Measurements from ENCODE around the gene LRRC7.

LRRC7 gene

GRCh38 chr1:69765951-69766350 lies 198.2 kb downstream of the LRRC7 start:
- 50% methylated on average over 2 of the region's 2 CpGs; no CpG with 5 or more reads in 1 of the 2 experiments for WGBS, 2 experiments (ENCODE audit: insufficient coverage in 2 of 2)
- Histone ChIP-seq H3K4me1 (ENCODE audit: control insufficient read depth, insufficient read depth, low read length, poor library complexity, severe bottlenecking) (no peaks in the 10 kb centered on the region), H3K27ac (ENCODE audit: low read depth, low read length, severe bottlenecking) (no peak overlapping the region), H3K9me3 (ENCODE audit: control insufficient read depth, low read length) (no peaks in the 10 kb centered on the region), H3K36me3 (ENCODE audit: control insufficient read depth, insufficient read depth, low read length) (no peaks in the 10 kb centered on the region), H3K4me3 (ENCODE audit: extremely low read depth, insufficient read depth, low read length, poor library complexity, severe bottlenecking) (no peak overlapping the region)

GRCh38 chr1:69766431-69767180 lies 198.9 kb downstream of the LRRC7 start:
- Histone ChIP-seq H3K27ac (ENCODE audit: low read depth, low read length, severe bottlenecking) (no peak overlapping the region), H3K9me3 (ENCODE audit: control insufficient read depth, low read length) (no peaks in the 10 kb centered on the region), H3K4me3 (ENCODE audit: extremely low read depth, insufficient read depth, low read length, poor library complexity, severe bottlenecking) (no peak overlapping the region), H3K36me3 (ENCODE audit: control insufficient read depth, insufficient read depth, low read length) (no peaks in the 10 kb centered on the region), H3K4me1 (ENCODE audit: control insufficient read depth, insufficient read depth, low read length, poor library complexity, severe bottlenecking) (no peaks in the 10 kb centered on the region)
- WGBS, 2 experiments (ENCODE audit: insufficient coverage in 2 of 2) = 84 to 85% methylated on average over 6 to 7 of the region's 7 CpGs

- no CpG with 5 or more reads among the region's 1 CpG for WGBS, 2 experiments (ENCODE audit: insufficient coverage in 2 of 2)
Observed at GRCh38 chr1:69776555-69776954, 208.8 kb downstream of the LRRC7 start.

GRCh38 chr1:69777423-69777822 lies 209.7 kb downstream of the LRRC7 start:
- Histone ChIP-seq H3K36me3 (ENCODE audit: control insufficient read depth, insufficient read depth, low read length) (no peaks in the 10 kb centered on the region), H3K9me3 (ENCODE audit: control insufficient read depth, low read length) (no peaks in the 10 kb centered on the region), H3K27ac (ENCODE audit: low read depth, low read length, severe bottlenecking) (no peak overlapping the region), H3K4me3 (ENCODE audit: extremely low read depth, insufficient read depth, low read length, poor library complexity, severe bottlenecking) (no peak overlapping the region), H3K4me1 (ENCODE audit: control insufficient read depth, insufficient read depth, low read length, poor library complexity, severe bottlenecking) (no peaks in the 10 kb centered on the region)
- WGBS, 2 experiments (ENCODE audit: insufficient coverage in 2 of 2) = 62 to 100% methylated on average over 1 of the region's 1 CpG

More at GRCh38 chr1:69776555-69776954, 208.8 kb downstream of the LRRC7 start:
- no peaks in the 10 kb centered on the region for H3K4me1 ChIP-seq (ENCODE audit: control insufficient read depth, insufficient read depth, low read length, poor library complexity, severe bottlenecking)
- H3K4me3 ChIP-seq (ENCODE audit: extremely low read depth, insufficient read depth, low read length, poor library complexity, severe bottlenecking) = no peak overlapping the region
- no peak overlapping the region for H3K27ac ChIP-seq (ENCODE audit: low read depth, low read length, severe bottlenecking)
- no peaks in the 10 kb centered on the region for H3K36me3 ChIP-seq (ENCODE audit: control insufficient read depth, insufficient read depth, low read length)
- no peaks in the 10 kb centered on the region for H3K9me3 ChIP-seq (ENCODE audit: control insufficient read depth, low read length)

GRCh38 chr1:69777971-69778370 lies 210.2 kb downstream of the LRRC7 start:
- Histone ChIP-seq H3K4me3 (ENCODE audit: extremely low read depth, insufficient read depth, low read length, poor library complexity, severe bottlenecking) (no peak overlapping the region), H3K9me3 (ENCODE audit: control insufficient read depth, low read length) (no peaks in the 10 kb centered on the region)

GRCh38 chr1:69787151-69787550 lies 219.4 kb downstream of the LRRC7 start:
- Histone ChIP-seq H3K4me3 (ENCODE audit: extremely low read depth, insufficient read depth, low read length, poor library complexity, severe bottlenecking) (no peak overlapping the region), H3K27ac (ENCODE audit: low read depth, low read length, severe bottlenecking) (no peak overlapping the region), H3K4me1 (ENCODE audit: control insufficient read depth, insufficient read depth, low read length, poor library complexity, severe bottlenecking) (no peaks in the 10 kb centered on the region), H3K36me3 (ENCODE audit: control insufficient read depth, insufficient read depth, low read length) (no peaks in the 10 kb centered on the region), H3K9me3 (ENCODE audit: control insufficient read depth, low read length) (no peaks in the 10 kb centered on the region)
- 73 to 92% methylated on average over 4 to 5 of the region's 5 CpGs for WGBS, 2 experiments (ENCODE audit: insufficient coverage in 2 of 2)

More at GRCh38 chr1:69777971-69778370, 210.2 kb downstream of the LRRC7 start:
- Histone ChIP-seq H3K27ac (ENCODE audit: low read depth, low read length, severe bottlenecking) (no peak overlapping the region), H3K36me3 (ENCODE audit: control insufficient read depth, insufficient read depth, low read length) (no peaks in the 10 kb centered on the region), H3K4me1 (ENCODE audit: control insufficient read depth, insufficient read depth, low read length, poor library complexity, severe bottlenecking) (no peaks in the 10 kb centered on the region)

GRCh38 chr1:69791311-69791710 lies 223.6 kb downstream of the LRRC7 start:
- Histone ChIP-seq H3K36me3 (ENCODE audit: control insufficient read depth, insufficient read depth, low read length) (no peaks in the 10 kb centered on the region), H3K4me3 (ENCODE audit: extremely low read depth, insufficient read depth, low read length, poor library complexity, severe bottlenecking) (no peak overlapping the region), H3K9me3 (ENCODE audit: control insufficient read depth, low read length) (no peaks in the 10 kb centered on the region), H3K4me1 (ENCODE audit: control insufficient read depth, insufficient read depth, low read length, poor library complexity, severe bottlenecking) (no peaks in the 10 kb centered on the region), H3K27ac (ENCODE audit: low read depth, low read length, severe bottlenecking) (no peak overlapping the region)
- no CpG with 5 or more reads among the region's 1 CpG for WGBS, 2 experiments (ENCODE audit: insufficient coverage in 2 of 2)

GRCh38 chr1:69794831-69795230 lies 227.1 kb downstream of the LRRC7 start:
- H3K27ac ChIP-seq (ENCODE audit: low read depth, low read length, severe bottlenecking) = no peak overlapping the region
- H3K9me3 ChIP-seq (ENCODE audit: control insufficient read depth, low read length) = no peaks in the 10 kb centered on the region
- no peaks in the 10 kb centered on the region for H3K36me3 ChIP-seq (ENCODE audit: control insufficient read depth, insufficient read depth, low read length)
- WGBS, 2 experiments (ENCODE audit: insufficient coverage in 2 of 2) = 98 to 100% methylated on average over 5 of the region's 7 CpGs
- H3K4me1 ChIP-seq (ENCODE audit: control insufficient read depth, insufficient read depth, low read length, poor library complexity, severe bottlenecking) = no peaks in the 10 kb centered on the region
- no peak overlapping the region for H3K4me3 ChIP-seq (ENCODE audit: extremely low read depth, insufficient read depth, low read length, poor library complexity, severe bottlenecking)

- Histone ChIP-seq H3K9me3 (ENCODE audit: control insufficient read depth, low read length) (no peaks in the 10 kb centered on the region), H3K4me3 (ENCODE audit: extremely low read depth, insufficient read depth, low read length, poor library complexity, severe bottlenecking) (no peak overlapping the region), H3K4me1 (ENCODE audit: control insufficient read depth, insufficient read depth, low read length, poor library complexity, severe bottlenecking) (no peaks in the 10 kb centered on the region), H3K36me3 (ENCODE audit: control insufficient read depth, insufficient read depth, low read length) (no peaks in the 10 kb centered on the region), H3K27ac (ENCODE audit: low read depth, low read length, severe bottlenecking) (no peak overlapping the region)
- WGBS, 2 experiments (ENCODE audit: insufficient coverage in 2 of 2) = 100% methylated on average over 1 of the region's 2 CpGs; no CpG with 5 or more reads in 1 of the 2 experiments
Observed at GRCh38 chr1:69814926-69815325, 247.2 kb downstream of the LRRC7 start.

- Histone ChIP-seq H3K36me3 (ENCODE audit: control insufficient read depth, insufficient read depth, low read length) (no peaks in the 10 kb centered on the region), H3K27ac (ENCODE audit: low read depth, low read length, severe bottlenecking) (no peak overlapping the region), H3K4me1 (ENCODE audit: control insufficient read depth, insufficient read depth, low read length, poor library complexity, severe bottlenecking) (no peaks in the 10 kb centered on the region), H3K4me3 (ENCODE audit: extremely low read depth, insufficient read depth, low read length, poor library complexity, severe bottlenecking) (no peak overlapping the region), H3K9me3 (ENCODE audit: control insufficient read depth, low read length) (no peaks in the 10 kb centered on the region)
Observed at GRCh38 chr1:69824932-69825331, 257.2 kb downstream of the LRRC7 start.

- no peaks in the 10 kb centered on the region for H3K9me3 ChIP-seq (ENCODE audit: control insufficient read depth, low read length)
- H3K4me3 ChIP-seq (ENCODE audit: extremely low read depth, insufficient read depth, low read length, poor library complexity, severe bottlenecking) = no peak overlapping the region
- H3K4me1 ChIP-seq (ENCODE audit: control insufficient read depth, insufficient read depth, low read length, poor library complexity, severe bottlenecking) = no peaks in the 10 kb centered on the region
- H3K36me3 ChIP-seq (ENCODE audit: control insufficient read depth, insufficient read depth, low read length) = no peaks in the 10 kb centered on the region
- H3K27ac ChIP-seq (ENCODE audit: low read depth, low read length, severe bottlenecking) = no peak overlapping the region
- 100% methylated on average over 1 of the region's 2 CpGs; no CpG with 5 or more reads in 1 of the 2 experiments for WGBS, 2 experiments (ENCODE audit: insufficient coverage in 2 of 2)
Observed at GRCh38 chr1:69827732-69828131, 260.0 kb downstream of the LRRC7 start.
